Stimulated activated naive CD8-positive, alpha-beta T cell treated with anti-CD3 and anti-CD28 coated beads, Interleukin-15, Interleukin-2, amounts not matched to agents 100 ng/mL and 50 ng/mL, for 24 hours (primary cell): ENCODE results near the gene CCNA2.
A peak's percentile ranks its signal among the peaks of the same experiment; 100 is the strongest.

Experiments
- H3K27ac Mint-ChIP-seq: one replicate; pipeline ENCODE4 v1.8.0; 2021; ENCODE audit warnings: mild to moderate bottlenecking, mixed read lengths
- H3K27me3 Mint-ChIP-seq: one replicate; pipeline ENCODE4 v1.8.0; 2021; ENCODE audit warnings: mixed read lengths
- H3K36me3 Mint-ChIP-seq: one replicate; pipeline ENCODE4 v1.8.0; 2021; ENCODE audit warnings: low read depth, mixed read lengths
- H3K4me1 Mint-ChIP-seq: one replicate; pipeline ENCODE4 v1.8.0; 2021; ENCODE audit warnings: low read depth, mixed read lengths
- H3K4me3 Mint-ChIP-seq: one replicate; pipeline ENCODE4 v1.8.0; 2021; ENCODE audit warnings: mild to moderate bottlenecking, mixed read lengths
- H3K9me3 Mint-ChIP-seq: one replicate; pipeline ENCODE4 v1.8.0; 2021; ENCODE audit warnings: mixed read lengths

The CCNA2 gene

DNA sequence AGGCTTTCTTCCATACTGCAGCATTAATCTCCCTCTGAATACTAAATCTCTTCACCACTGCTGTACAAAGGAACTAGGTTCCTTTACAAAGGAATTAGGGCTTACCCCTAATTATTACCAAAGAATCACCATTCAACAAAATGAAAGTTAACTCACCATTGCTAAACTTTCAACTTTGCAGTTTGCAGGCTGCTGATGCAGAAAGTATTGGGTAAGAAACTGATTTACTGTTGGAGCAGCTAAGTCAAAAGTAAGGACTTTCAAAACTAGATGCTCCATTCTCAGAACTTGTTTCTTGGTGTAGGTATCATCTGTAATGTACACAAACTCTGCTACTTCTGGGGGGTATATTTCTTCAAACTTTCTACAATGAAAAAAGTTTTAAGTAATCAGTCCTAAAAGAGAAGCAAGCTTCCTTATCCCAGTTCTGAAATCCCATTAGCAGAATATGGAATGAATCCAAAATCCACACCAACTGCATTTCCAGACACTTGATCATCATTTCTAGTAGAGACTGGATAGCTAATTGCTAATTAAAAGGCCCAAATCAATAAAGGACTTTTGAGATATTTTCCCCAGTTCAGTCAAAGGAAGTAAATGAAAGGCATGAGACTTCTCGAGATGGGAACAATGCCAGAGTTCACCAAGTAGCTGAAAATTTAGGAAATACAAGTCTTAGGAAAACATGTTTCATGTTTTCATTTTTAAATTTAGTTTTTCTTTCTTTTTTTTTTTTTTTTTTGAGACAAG is 4.3 kb downstream of the CCNA2 start:
- Mint-ChIP-seq H3K27ac (peak overlapping the region; percentile 16), H3K9me3 (no peaks in the 10 kb centered on the region), H3K27me3 (no peaks in the 10 kb centered on the region), H3K4me1 (peaks cover 30% of the 10 kb centered on the region), H3K36me3 (peaks cover 81% of the 10 kb centered on the region), H3K4me3 (no peak overlapping the region)

DNA sequence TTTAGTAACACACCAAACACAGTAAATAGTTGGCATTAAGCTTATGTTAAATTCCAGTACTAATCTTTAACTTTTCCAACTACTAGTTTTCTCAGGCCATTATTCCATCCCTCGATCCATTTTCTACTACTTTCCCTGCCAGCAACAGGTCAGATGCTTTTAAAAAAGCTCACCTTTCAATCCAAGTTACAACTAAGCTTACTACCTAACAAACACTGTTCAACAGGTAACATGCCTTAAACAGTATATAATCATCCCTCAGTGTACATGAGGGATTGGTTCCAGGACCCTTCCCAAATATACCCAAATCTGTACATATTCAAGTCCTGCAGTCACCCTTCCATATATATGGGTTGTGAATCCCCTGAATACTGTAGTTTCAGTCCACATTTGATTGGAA is 5.5 kb downstream of the CCNA2 start:
- H3K27me3 Mint-ChIP-seq = no peaks in the 10 kb centered on the region
- peaks cover 89% of the 10 kb centered on the region for H3K36me3 Mint-ChIP-seq
- peaks cover 22% of the 10 kb centered on the region for H3K4me1 Mint-ChIP-seq
- no peaks in the 10 kb centered on the region for H3K9me3 Mint-ChIP-seq
- H3K27ac Mint-ChIP-seq = peak overlapping the region; percentile 29
- no peak overlapping the region for H3K4me3 Mint-ChIP-seq

DNA sequence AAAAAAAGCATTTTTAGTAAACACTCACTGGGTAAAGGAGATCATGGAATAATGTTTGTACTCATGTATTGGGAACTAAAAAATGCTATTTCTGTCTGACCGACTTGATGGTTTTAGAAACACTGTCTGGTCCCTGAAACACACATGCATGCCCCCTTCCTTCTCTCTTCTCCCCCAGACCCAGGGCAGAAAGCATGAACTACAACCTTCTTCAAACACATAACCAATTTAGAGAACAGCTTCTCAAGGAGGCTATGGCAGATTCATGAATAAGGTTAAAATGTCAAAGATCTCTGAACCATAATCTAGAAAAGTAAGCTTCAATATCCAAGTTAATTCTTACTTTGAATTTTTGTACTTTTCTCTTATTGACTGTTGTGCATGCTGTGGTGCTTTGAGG is 6.0 kb downstream of the CCNA2 start:
- Mint-ChIP-seq H3K36me3 (peaks cover 91% of the 10 kb centered on the region), H3K4me3 (no peak overlapping the region), H3K9me3 (no peaks in the 10 kb centered on the region), H3K27ac (peak overlapping the region; percentile 29), H3K27me3 (no peaks in the 10 kb centered on the region), H3K4me1 (peaks cover 22% of the 10 kb centered on the region)

DNA sequence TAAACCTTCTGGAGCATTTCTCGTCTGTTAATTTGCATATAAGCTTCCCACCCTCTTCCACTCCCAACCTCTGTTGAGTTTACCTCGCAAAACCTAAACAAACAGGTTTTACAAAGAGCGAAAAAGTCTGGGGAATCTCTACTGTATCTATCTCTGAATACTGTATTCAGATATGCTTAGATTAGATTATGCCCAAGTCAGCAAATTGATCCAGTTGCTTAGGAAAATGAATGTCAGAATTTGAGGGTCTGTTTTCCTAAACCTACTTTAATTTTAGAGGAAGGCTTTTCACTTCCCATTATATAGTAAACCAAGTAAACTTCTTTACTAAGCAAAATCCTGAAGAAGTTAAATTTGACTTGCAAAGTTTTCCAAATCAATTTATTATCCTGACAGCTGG is 6.7 kb downstream of the CCNA2 start:
- no peaks in the 10 kb centered on the region for H3K9me3 Mint-ChIP-seq
- H3K4me1 Mint-ChIP-seq = peaks cover 16% of the 10 kb centered on the region
- no peak overlapping the region for H3K4me3 Mint-ChIP-seq
- H3K27ac Mint-ChIP-seq = no peak overlapping the region
- peaks cover 88% of the 10 kb centered on the region for H3K36me3 Mint-ChIP-seq
- no peaks in the 10 kb centered on the region for H3K27me3 Mint-ChIP-seq

DNA sequence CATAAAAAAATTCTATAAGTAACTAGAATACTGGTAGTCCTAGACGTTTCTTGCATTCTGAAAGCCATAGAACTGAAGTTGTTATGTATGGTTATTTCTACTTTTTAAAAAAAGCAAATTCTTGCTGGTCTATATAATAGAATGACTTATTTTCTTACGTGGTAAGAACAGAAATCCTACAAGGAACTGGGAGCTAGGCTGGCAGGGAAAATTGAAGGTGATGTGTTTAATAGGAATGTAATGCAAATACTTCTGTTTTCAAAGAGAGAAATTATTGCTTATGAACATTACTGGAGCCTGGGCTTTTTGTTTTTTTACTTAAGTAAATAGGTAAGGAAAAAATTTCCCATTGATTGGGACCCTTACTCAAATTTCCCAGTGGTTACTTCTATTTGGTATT is 8.9 kb downstream of the CCNA2 start:
- peaks cover 3% of the 10 kb centered on the region for H3K4me1 Mint-ChIP-seq
- H3K4me3 Mint-ChIP-seq = no peak overlapping the region
- peaks cover 87% of the 10 kb centered on the region for H3K36me3 Mint-ChIP-seq
- peak overlapping the region; percentile 26 for H3K27ac Mint-ChIP-seq
- H3K27me3 Mint-ChIP-seq = no peaks in the 10 kb centered on the region
- H3K9me3 Mint-ChIP-seq = no peaks in the 10 kb centered on the region

DNA sequence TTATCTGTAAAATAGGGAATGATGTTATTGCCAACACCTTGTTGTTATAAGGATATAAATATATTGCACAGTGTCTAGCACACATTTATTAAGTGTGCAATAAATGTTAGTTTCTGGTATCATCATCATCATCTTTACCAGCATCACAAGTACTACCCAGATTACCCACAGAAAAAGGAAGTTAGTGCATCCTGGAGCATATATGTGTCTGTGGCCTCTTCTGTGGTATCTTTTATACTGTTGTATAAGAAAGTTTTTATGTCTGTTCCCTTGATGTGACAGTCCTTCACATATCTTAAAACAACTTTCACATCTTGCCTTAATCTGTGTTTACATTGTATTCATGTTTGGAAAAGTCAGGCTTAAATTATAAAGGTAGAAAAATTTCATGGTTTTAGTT is 12.6 kb downstream of the CCNA2 start:
- H3K27ac Mint-ChIP-seq = no peak overlapping the region

DNA sequence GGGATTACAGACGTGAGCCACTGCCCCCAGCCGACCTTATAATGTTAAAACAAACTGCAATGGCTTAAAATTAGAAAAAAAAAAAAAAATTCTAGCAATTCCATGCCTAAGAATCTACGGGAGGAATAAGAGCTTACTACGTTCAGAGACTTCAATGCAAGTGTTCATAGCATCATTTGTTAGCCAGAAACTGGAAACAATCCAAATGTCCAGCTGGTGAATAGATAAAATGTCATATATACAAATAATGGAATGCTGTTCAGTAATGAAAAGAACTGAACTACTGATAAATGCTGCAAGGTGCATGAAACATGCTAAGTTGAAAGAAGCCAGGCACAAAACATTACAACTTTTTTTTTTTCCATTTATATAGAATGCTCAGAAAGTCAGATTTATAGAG is 17.3 kb downstream of the CCNA2 start:
- peaks cover 73% of the 10 kb centered on the region for H3K36me3 Mint-ChIP-seq
- H3K27ac Mint-ChIP-seq = no peak overlapping the region
- H3K4me1 Mint-ChIP-seq = peaks cover 23% of the 10 kb centered on the region
- H3K4me3 Mint-ChIP-seq = no peak overlapping the region
- no peaks in the 10 kb centered on the region for H3K27me3 Mint-ChIP-seq
- no peaks in the 10 kb centered on the region for H3K9me3 Mint-ChIP-seq

More for the DNA sequence above, 12.6 kb downstream of the CCNA2 start:
- no peaks in the 10 kb centered on the region for H3K9me3 Mint-ChIP-seq
- peaks cover 3% of the 10 kb centered on the region for H3K4me1 Mint-ChIP-seq
- H3K4me3 Mint-ChIP-seq = no peak overlapping the region
- no peaks in the 10 kb centered on the region for H3K27me3 Mint-ChIP-seq
- H3K36me3 Mint-ChIP-seq = peaks cover 77% of the 10 kb centered on the region

DNA sequence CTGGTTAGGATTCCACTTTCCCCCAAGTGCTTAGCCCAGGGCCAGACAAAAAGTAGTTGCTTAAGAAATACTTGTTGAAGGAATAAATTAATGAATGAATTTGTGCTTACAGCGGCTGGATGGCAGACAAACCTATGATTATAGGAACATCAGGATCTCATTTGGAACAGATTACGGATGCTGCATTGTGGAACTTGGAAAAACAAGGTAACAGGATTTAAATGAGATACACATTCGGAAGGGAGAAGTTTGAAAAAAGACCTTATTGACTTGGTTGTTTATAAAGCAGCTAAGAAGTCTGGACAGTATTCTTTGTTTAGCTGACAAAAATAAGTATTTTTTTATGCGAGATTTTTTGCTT is 22.0 kb downstream of the CCNA2 start:
- peak overlapping the region; percentile 98 for H3K27ac Mint-ChIP-seq
- peaks cover 46% of the 10 kb centered on the region for H3K4me1 Mint-ChIP-seq
- H3K4me3 Mint-ChIP-seq = peak overlapping the region; percentile 90
- peaks cover 38% of the 10 kb centered on the region for H3K36me3 Mint-ChIP-seq
- H3K27me3 Mint-ChIP-seq = no peaks in the 10 kb centered on the region
- no peaks in the 10 kb centered on the region for H3K9me3 Mint-ChIP-seq

DNA sequence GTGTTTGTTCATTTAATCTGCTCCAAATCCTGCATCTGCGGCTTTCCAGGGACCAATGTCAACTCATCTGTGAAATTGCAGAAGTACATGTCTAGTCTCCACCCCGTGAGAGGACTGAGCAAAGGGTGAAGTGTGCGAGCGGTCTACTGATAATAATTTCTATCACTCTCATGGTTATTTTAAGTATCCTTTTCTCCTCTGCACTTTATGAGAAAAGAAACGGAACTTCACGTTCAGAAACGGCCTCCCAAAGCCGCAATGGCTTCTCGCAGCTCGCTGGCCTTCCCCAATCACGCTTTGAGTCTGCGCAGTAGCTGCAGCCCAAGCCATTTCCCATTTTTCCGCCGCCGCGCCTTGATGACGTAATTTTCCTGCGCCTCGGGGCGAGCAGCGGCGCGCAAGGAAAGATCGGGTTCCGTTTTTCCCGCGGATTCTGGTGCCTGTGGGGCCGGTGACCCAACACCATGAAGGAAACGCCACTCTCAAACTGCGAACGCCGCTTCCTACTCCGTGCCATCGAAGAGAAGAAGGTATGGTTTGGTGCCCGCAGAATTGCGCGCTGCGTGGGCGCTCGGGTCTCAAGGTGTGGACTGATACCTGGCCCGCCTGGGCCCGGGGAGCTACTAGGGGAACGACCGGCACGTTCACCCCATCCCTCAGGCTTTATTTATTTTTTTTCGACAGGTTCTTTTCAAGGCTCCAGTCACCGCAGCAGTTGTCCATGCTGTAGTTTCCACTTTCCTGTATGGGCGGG is 22.5 kb downstream of the CCNA2 start, which contains the start of gene EXOSC9:
Gene EXOSC9, plus strand, starts transcription at position 363 of the 754 bp plus-strand sequence. Its CDS starts 102 bp downstream, at position 465.
- H3K9me3 Mint-ChIP-seq = no peaks in the 10 kb centered on the region
- peak within 1 kb of the TSS; percentile 90 for H3K4me3 Mint-ChIP-seq
- H3K27me3 Mint-ChIP-seq = no peaks in the 10 kb centered on the region
- peak within 1 kb of the TSS; percentile 98 for H3K27ac Mint-ChIP-seq
- peaks cover 46% of the 10 kb centered on the region for H3K4me1 Mint-ChIP-seq
- peaks cover 33% of the 10 kb centered on the region for H3K36me3 Mint-ChIP-seq

DNA sequence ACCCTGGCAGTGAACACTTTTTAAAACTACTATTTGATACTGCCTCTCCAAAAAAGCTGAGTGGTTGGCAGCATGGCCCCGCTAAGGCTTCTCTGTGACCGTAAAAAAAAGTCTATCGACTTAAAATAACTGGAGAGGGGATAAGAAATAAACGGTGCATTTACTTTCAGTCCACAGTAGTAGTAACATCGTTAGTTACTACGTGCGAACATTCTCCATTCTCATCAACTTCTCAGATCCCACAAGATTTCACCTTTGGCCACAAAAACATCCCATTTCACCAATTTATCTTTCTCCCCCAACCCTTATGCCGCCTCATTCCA is 23.1 kb downstream of the CCNA2 start:
- Mint-ChIP-seq H3K36me3 (peaks cover 28% of the 10 kb centered on the region), H3K4me1 (peaks cover 46% of the 10 kb centered on the region), H3K27me3 (no peaks in the 10 kb centered on the region), H3K4me3 (peak overlapping the region; percentile 90), H3K27ac (peak overlapping the region; percentile 98), H3K9me3 (no peaks in the 10 kb centered on the region)

DNA sequence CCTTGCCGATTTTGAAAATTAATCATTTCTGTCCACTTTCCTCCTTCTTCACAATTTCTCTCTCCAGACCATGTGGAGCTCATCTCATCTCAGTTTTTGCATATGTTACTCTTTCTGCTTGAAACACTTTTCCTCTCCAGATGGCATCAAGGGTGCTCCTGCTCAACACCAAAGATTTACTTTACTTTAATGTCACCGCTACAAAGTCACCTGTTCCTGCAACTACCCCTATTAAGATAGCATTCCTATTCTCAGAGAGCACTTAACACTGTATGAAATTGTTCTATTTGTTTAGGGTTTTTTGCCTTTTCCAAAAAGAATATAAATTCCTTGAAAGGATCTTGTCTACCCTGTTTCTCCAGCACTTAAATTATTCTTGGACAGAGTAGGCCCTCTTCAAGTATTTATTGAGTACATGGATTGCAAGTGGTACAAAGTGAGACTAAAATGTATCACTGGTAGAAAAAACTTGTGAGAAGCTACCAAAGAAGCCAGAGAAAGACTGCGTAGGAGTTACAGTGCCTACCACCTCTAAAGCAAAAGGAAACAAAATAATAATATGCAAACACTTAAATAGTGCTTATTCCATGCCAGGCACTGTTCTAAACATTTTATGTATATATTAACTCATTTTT is 23.7 kb downstream of the CCNA2 start:
- peaks cover 22% of the 10 kb centered on the region for H3K36me3 Mint-ChIP-seq
- peaks cover 49% of the 10 kb centered on the region for H3K4me1 Mint-ChIP-seq
- peak overlapping the region; percentile 98 for H3K27ac Mint-ChIP-seq
- peak overlapping the region; percentile 90 for H3K4me3 Mint-ChIP-seq
- no peaks in the 10 kb centered on the region for H3K9me3 Mint-ChIP-seq
- H3K27me3 Mint-ChIP-seq = no peaks in the 10 kb centered on the region

DNA sequence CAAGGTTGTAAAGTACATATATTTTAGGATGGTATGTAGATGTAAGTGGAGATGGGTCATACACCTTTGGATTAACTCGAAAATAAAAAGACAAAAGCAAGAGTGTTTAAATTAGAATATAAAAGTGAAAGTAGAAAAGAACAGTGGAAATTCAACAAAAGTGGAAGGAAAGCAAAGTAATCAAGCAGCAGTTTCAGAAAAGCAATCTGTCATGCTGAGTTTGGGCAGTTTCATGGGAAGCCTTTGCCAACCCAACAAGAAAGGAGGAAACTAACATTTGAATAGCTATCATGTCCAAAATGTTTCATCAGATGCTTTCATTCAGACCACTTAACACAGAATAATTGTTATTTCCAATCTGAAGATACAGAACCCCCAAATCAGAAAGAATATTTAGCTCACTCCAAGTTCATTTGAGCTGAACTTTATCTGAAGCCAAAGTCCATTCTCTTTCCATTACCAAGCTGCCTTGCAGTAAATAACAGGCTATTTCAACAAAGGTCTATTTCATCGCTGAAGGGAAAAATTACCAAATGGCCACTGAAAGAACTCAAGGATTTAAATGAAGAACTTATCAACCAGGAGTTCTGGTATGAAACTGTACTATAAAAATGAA is 24.4 kb downstream of the CCNA2 start:
- H3K27me3 Mint-ChIP-seq = no peaks in the 10 kb centered on the region
- H3K9me3 Mint-ChIP-seq = no peaks in the 10 kb centered on the region
- peaks cover 16% of the 10 kb centered on the region for H3K36me3 Mint-ChIP-seq
- peak overlapping the region; percentile 98 for H3K27ac Mint-ChIP-seq
- H3K4me1 Mint-ChIP-seq = peaks cover 45% of the 10 kb centered on the region
- peak overlapping the region; percentile 11 for H3K4me3 Mint-ChIP-seq

DNA sequence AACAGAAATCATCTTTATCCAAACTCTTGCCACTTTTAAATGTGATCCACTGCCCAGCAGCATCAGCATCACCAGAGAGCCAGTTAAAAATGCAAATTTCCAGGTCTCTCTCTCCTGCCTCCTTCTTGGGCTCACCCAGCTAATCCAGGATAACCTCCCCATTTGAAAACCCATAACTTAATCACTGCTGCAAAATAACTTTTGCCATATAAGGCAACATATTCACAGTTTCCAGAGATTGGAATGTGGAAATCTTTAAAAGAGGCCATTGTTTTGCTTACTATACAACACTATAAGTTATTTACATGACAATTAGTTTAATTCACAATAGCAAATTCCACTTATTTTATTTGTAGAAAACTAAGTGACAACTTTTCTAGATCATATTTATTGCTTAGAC is 27.4 kb downstream of the CCNA2 start:
- no peaks in the 10 kb centered on the region for H3K36me3 Mint-ChIP-seq
- H3K27me3 Mint-ChIP-seq = no peaks in the 10 kb centered on the region
- H3K4me1 Mint-ChIP-seq = peaks cover 28% of the 10 kb centered on the region
- no peak overlapping the region for H3K4me3 Mint-ChIP-seq
- no peaks in the 10 kb centered on the region for H3K9me3 Mint-ChIP-seq
- no peak overlapping the region for H3K27ac Mint-ChIP-seq

DNA sequence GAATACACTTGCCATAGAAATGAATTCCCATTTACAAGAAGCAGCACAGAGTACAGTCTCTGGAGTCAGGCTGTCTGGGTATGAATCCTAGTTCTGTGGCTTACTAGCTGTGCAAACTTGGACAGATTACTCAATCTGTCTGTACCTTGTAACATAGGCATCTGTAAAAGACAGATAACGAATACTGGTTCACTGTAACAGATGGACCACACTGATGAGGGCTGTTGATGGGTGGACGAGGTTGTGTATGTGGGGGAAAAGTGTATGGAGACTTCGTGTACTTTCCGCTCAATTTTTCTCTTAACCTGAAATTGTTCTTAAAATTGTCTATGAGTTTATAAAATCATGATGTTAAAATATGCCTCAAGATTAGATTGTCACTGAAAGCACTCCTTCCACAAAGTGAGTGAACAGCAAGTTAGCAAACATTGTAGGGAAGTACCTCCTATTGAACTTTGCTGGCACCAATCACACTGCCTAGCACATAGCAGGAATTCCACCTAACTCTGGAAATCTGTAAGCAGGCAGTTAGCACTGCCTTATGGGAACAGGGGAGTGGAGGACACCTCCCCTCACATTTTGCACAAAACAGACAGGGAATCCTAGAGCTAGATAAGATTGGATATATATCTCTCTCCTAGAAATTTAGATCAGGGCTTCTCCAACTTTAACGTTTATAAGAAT is 29.0 kb downstream of the CCNA2 start:
- Mint-ChIP-seq H3K9me3 (no peaks in the 10 kb centered on the region), H3K4me1 (peaks cover 12% of the 10 kb centered on the region), H3K4me3 (no peak overlapping the region), H3K27me3 (peaks cover 5% of the 10 kb centered on the region), H3K27ac (no peak overlapping the region), H3K36me3 (no peaks in the 10 kb centered on the region)
